Fibroblast of lung (primary cell): Measurements from ENCODE around the gene ARHGAP1.

Source experiments
- CTCF ChIP-seq, 2 donors: IDR thresholded peaks in 1 of 2; conservative IDR thresholded peaks in 1 of 2; 1 replicate in 1 of 2; 2 replicates in 1 of 2; pipeline ENCODE4 v1.5.1; 2011 to 2012; ENCODE audit warnings: low read length in 2 of 2, control low read depth in 1 of 2, inconsistent platforms in 1 of 2, low read depth in 1 of 2, mild to moderate bottlenecking in 1 of 2
- EZH2 ChIP-seq: IDR thresholded peaks from 2 replicates; pipeline ENCODE4 v1.5.1; 2012; ENCODE audit warnings: low read length, control low read depth, mild to moderate bottlenecking; ENCODE audit errors: missing control alignments

- TF ChIP-seq CTCF (conservative IDR thresholded peaks at IDR 0.05 in 1 of 2, IDR thresholded peaks at IDR 0.05 in 1 of 2; ENCODE audit: low read depth in 1 of 2, low read length in 2 of 2) (no peak), EZH2 (no peak)
These were observed 28.0 kb downstream of the ARHGAP1 start for GRCh38 chr11:46672381-46672839.
